GM21360 (cell line): Measurements from ENCODE around the gene FRZB.

Experiments used
- ATAC-seq: cut with Tn5 transposase; IDR thresholded peaks from one replicate; pipeline ENCODE4 v1.9.1; 2021; ENCODE audit warnings: mild to moderate bottlenecking, moderate library complexity; ENCODE audit not compliant: unreplicated experiment

FRZB gene

DNA sequence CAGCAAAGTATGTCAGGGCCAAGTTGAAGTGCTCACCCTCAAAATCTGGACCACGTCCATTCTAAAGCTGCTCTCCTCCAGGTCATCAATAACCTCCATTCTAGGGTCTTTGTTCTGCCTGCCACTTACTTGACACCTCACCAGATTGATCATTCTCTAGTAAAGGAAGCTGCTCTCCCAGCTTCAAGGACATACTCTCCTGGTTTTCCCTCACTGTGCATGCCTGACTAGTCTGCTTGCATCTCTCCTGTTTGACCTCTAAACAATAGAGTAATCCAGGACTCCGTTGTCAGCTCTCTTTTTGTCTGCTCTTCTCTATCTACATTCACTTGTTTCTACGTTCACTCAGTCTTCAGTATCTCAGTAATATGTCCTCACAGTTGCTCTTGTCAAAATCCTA, 59.1 kb downstream of the FRZB start:
- ATAC-seq, result no peak

DNA sequence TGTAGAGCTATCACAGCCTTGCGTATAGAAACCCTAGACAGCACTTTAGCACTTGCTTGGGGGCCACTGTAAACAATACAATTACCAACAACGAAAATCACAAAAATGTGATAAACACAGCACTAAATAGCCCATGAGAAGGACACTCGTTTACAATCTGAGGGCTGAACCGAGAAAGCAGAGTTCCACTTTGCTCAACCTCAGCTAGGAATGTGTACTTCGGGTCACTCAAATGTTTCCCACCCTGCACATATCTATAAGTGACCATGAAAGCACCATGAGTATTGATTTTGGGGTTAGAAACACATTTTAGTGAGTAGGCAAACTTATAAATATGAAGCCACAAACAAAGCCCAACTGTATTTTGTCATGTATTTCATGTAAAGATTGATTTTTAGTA, 62.3 kb downstream of the FRZB start:
- no peak for ATAC-seq

DNA sequence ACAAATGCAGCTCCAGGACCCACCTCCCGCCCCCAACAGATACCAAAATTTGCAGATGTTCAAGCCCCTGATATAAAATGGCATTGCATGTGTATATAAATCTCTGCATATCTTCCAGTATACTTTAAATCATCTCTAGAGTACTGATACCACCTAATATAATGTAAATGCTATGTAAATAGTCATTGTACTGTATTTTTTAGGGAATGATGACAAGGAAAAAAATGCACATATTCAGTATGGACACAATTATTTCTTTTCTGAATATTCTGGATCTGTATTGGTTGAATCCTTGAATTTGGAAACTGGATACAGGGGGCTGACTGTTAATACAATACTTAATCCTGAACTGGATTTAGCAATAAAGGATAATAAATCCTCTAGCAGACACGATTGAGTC, 67.7 kb downstream of the FRZB start:
- ATAC-seq, result no peak

DNA sequence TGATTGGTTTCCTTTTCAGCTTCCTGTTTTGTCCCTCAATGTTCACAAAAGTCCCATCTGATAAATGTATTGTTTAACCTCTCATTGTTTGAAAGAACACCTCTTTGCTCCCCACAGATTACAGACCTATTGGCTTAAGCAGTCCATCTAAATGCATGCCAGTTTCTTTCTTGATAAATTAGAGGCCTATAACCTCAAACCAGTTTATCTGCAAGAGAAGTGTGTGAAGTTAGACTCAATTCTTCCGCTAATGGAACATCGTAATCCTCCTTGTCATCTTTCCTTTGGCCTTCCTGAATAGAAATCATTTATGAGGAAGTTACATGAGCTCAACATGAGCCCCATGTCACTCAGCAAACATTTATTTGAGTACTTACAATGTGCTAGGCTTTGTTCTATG, 74.0 kb downstream of the FRZB start:
- no peak for ATAC-seq

DNA sequence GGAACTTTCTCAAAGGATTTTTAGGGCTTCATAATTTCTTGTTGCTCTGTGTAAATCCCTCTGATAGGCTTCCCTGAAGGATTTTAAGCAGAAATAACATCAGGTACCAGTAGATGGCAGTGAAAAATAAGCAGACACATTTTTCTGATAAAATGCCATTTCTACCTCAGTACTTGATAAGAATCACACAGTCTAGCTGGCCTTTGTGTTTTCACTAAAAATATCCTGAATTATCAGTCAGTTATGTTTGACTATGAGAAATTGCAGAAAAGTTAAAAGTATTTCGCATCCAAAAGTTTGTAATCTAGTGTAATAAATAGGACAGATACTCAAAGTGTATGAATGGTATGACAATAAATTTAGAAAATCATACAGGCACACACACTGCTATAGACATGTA, 81.7 kb downstream of the FRZB start:
- ATAC-seq, result no peak

DNA sequence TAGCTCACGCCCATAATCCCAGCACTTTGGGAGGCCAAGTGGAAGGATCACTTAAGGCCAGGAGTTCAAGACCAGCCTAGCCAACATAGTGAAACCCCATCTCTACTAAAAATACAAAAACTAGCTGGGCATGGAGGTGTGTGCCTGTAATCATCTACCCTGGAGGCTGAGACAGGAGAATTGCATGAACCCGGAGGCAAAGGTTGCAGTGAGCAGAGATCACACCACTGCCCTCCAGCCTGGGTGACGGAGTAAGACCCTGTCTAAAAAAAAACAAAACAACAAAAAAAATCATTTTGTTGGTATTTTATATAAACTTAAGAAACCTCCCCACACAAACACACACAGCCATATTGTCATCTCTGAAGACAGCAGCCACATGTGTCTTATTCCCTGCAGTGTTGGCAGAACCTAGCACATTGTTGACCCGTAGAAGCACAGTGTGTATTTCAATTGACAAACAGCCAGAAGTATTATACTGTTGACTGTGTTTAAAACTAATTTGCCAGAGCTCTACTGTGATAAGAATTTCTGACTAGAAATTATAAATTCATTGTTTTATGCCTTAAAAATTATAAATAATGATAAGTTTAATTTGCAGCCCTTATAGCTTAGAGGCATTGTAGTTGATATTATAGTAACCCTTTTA, 82.3 kb downstream of the FRZB start:
- ATAC-seq, result no peak
